ENCODE results near the gene ZNF543.

- TF ChIP-seq POLR2A (IDR thresholded peaks at IDR 0.05; ENCODE audit: low read length) (no peak), GATA1 (IDR thresholded peaks at IDR 0.05; ENCODE audit: low read depth, low read length) (no peak)
These were observed 38.1 kb upstream of the ZNF543 start for GRCh38 chr19:57282011-57282643.

All from erythroblast (primary cell).